ENCODE data around the gene EDARADD. TPM values are rescaled to one million over a fixed set of nuclear protein-coding genes. Genes with fewer than 3 reads are reported as not detected.

The EDARADD gene
- total RNA-seq, 1 experiment from 2014 or later: 3.8 TPM

- Histone ChIP-seq H3K4me1 (no peaks in the 10 kb centered on the region), H3K27me3 (no peaks in the 10 kb centered on the region), H3K36me3 (no peaks in the 10 kb centered on the region), H3K4me3 (no peak overlapping the region), H3K27ac (no peak overlapping the region), H3K9me3 (replicated peaks) (no peaks in the 10 kb centered on the region)
- no peak for DNase-seq
Measured at GRCh38 chr1:236401698-236402097, 7.6 kb downstream of the EDARADD start.

GRCh38 chr1:236403905-236404696, 10.0 kb downstream of the EDARADD start:
- H3K4me1 ChIP-seq: no peaks in the 10 kb centered on the region
- no peak overlapping the region for H3K27ac ChIP-seq
- no peaks in the 10 kb centered on the region for H3K36me3 ChIP-seq
- no peaks in the 10 kb centered on the region for H3K9me3 ChIP-seq (replicated peaks)
- H3K27me3 ChIP-seq: no peaks in the 10 kb centered on the region
- H3K4me3 ChIP-seq: no peak overlapping the region
- no peak for DNase-seq

DNA sequence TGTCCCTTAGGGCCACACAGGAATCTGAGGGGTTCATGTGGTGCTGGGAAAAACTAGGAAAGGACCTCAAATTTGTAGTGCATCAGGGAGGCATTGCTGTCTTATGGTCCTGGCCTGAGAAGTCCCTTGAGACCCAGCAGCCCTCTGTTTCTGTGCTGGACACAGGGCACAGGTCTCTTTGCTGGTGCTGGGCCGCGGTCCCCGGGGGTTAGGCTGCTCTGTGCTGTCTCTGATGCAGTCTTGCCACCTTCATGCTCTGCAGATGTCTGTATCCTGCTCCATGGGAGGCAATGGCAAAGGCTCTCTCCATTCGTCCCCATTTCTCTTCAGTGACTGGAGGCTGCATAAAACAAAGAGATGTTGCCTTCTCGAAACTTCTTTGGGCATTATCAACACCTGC, 13.0 kb downstream of the EDARADD start:
- no peaks in the 10 kb centered on the region for H3K4me1 ChIP-seq
- no peak overlapping the region for H3K4me3 ChIP-seq
- no peaks in the 10 kb centered on the region for H3K27me3 ChIP-seq
- no peaks in the 10 kb centered on the region for H3K9me3 ChIP-seq (replicated peaks)
- H3K36me3 ChIP-seq: no peaks in the 10 kb centered on the region
- no peak overlapping the region for H3K27ac ChIP-seq
- DNase-seq: no peak

DNA sequence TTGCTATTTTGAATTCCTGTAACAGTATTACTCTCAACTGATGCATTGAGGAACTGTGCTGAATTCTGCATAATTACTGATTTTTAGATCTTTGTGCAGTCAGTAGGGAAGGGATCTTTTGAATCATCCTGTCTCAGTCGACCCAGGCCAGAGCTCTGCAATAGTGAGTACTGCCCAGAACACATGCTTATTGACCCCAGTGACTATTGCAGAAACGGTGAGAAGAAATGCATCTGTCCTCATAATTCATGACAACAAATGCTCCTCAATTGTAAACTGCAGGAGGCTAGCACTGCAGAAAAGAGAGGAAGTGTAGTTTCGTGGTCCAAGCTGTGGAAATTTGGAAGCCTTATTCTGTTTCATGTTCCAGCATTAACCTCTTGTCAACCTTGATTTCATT, 19.6 kb downstream of the EDARADD start:
- H3K4me1 ChIP-seq: peaks cover 7% of the 10 kb centered on the region; the same call in 1 of the 2 replicates
- H3K36me3 ChIP-seq: no peaks in the 10 kb centered on the region
- peak in 1 of 2 experiments; percentile 26 for DNase-seq
- no peak overlapping the region for H3K4me3 ChIP-seq
- H3K9me3 ChIP-seq (replicated peaks): no peaks in the 10 kb centered on the region
- no peak overlapping the region; the same call in 1 of the 2 replicates for H3K27ac ChIP-seq
- no peaks in the 10 kb centered on the region for H3K27me3 ChIP-seq

DNA sequence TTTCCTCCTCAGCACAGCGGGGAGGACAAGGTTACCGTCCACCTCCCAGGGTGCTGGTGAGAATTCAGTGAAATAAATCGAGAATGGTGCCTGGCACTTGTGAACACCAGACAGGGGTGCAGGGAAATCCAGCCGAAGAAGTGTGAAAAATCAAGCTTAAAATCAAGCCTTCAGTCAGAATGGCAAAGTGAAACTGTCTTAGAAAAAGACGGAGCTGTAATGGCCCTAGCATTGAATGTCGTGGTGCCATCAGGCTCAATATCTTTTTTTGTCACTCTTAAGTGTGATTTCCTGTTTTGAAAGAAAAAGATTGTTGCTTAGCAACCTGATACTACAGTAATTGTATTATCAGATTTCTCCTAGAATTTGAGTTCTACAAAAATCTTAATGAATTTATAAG, 22.1 kb downstream of the EDARADD start:
- DNase-seq: no peak
- H3K4me3 ChIP-seq: no peak overlapping the region
- H3K27me3 ChIP-seq: no peaks in the 10 kb centered on the region
- H3K9me3 ChIP-seq (replicated peaks): no peaks in the 10 kb centered on the region
- H3K27ac ChIP-seq: no peak overlapping the region
- H3K4me1 ChIP-seq: peaks cover 7% of the 10 kb centered on the region; the same call in 1 of the 2 replicates
- H3K36me3 ChIP-seq: no peaks in the 10 kb centered on the region

DNA sequence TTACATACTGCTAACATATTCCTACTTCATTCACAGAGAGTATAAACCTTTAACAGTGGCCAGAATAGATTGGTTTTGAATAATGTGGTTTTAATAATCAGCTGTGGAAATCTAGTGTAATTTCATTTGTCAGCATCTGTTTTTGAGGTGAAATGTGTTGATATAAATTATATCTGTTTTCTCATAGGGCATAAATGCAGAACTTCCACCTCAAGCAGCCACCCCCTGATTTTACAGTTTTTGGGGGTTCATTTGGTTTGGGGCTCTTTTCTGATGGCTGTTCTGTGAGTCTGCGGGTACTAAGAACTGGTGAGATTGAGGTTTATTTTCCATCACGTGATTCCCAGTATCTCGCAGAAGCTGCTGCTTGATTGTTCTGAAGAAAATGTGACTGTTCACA, 23.2 kb downstream of the EDARADD start:
- Histone ChIP-seq H3K27ac (no peak overlapping the region), H3K36me3 (no peaks in the 10 kb centered on the region), H3K4me3 (no peak overlapping the region), H3K4me1 (peaks cover 7% of the 10 kb centered on the region; the same call in 1 of the 2 replicates), H3K27me3 (no peaks in the 10 kb centered on the region), H3K9me3 (replicated peaks) (no peaks in the 10 kb centered on the region)
- no peak for DNase-seq

- Histone ChIP-seq H3K27ac (no peak overlapping the region), H3K27me3 (no peaks in the 10 kb centered on the region), H3K36me3 (no peaks in the 10 kb centered on the region), H3K9me3 (replicated peaks) (no peaks in the 10 kb centered on the region), H3K4me3 (no peak overlapping the region), H3K4me1 (no peaks in the 10 kb centered on the region)
- DNase-seq: no peak
Measured at GRCh38 chr1:236419502-236419901, 25.4 kb downstream of the EDARADD start.

DNA sequence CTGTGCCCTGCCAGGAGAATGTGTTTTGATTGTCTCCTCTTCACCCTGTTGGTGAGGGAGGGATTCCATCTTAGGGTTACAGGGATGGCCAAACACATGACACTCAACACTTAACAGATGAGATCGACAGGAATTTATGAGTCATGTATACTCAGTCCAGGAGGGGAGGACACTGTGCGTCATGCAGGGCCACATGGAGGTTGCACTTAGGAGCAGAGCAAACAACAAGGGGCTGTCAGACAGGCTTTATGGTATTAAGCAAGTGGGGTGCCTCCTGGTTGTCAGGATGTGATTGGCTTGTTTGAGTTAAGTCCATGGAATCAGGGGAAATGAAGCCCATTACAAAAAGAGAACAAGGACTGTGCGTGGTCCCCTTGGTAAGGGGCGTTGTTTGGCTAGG, 26.9 kb downstream of the EDARADD start:
- no peaks in the 10 kb centered on the region for H3K27me3 ChIP-seq
- H3K4me3 ChIP-seq: no peak overlapping the region
- no peaks in the 10 kb centered on the region for H3K36me3 ChIP-seq
- H3K9me3 ChIP-seq (replicated peaks): no peaks in the 10 kb centered on the region
- no peak for DNase-seq
- no peak overlapping the region for H3K27ac ChIP-seq
- no peaks in the 10 kb centered on the region for H3K4me1 ChIP-seq

DNA sequence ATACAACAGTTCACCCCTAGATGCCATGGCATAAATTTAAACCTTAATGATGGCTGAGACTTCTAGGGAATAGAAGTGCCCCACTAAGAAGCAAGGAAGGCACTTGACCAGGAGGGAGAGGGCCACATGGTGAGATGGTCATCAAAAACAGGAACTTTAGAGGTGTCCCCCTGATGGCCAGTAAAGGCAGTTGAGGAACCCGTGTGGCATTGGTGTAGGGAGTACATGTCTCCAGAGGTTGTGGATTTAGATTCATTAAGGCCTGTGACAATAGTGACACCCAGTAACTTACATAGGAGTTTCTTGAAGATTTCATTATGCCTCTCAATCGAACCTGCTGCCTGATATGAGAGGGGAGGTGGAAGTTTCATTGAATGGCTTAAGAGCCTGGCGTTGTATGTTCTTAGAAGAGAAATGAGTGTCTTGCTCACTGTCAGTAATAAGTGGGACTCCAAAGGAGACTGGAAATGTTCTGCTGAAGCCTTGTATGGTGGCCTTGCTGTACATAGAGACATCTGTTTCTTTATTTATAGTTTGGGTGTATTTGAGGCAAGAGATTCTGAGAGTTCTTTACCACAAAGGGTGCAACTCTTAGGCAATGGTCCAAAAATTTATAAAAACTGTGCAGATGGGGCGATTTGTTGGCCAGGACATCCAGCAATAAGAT, 27.9 kb downstream of the EDARADD start:
- H3K4me3 ChIP-seq: no peak overlapping the region
- no peak for DNase-seq
- no peaks in the 10 kb centered on the region for H3K27me3 ChIP-seq
- no peaks in the 10 kb centered on the region for H3K4me1 ChIP-seq
- H3K9me3 ChIP-seq (replicated peaks): no peaks in the 10 kb centered on the region
- no peak overlapping the region for H3K27ac ChIP-seq
- no peaks in the 10 kb centered on the region for H3K36me3 ChIP-seq

- Histone ChIP-seq H3K4me3 (no peak overlapping the region), H3K9me3 (replicated peaks) (no peaks in the 10 kb centered on the region)
- no peak for DNase-seq
Measured at GRCh38 chr1:236422517-236422876, 28.4 kb downstream of the EDARADD start.

GRCh38 chr1:236425031-236425663, 31.1 kb downstream of the EDARADD start:
- Histone ChIP-seq H3K4me3 (no peak overlapping the region), H3K4me1 (no peaks in the 10 kb centered on the region), H3K9me3 (replicated peaks) (no peaks in the 10 kb centered on the region), H3K36me3 (no peaks in the 10 kb centered on the region), H3K27ac (no peak overlapping the region), H3K27me3 (no peaks in the 10 kb centered on the region)
- DNase-seq: peak; percentile 6 to 9

More at GRCh38 chr1:236422517-236422876, 28.4 kb downstream of the EDARADD start:
- H3K27ac ChIP-seq: no peak overlapping the region
- H3K27me3 ChIP-seq: no peaks in the 10 kb centered on the region
- H3K4me1 ChIP-seq: no peaks in the 10 kb centered on the region
- no peaks in the 10 kb centered on the region for H3K36me3 ChIP-seq

DNA sequence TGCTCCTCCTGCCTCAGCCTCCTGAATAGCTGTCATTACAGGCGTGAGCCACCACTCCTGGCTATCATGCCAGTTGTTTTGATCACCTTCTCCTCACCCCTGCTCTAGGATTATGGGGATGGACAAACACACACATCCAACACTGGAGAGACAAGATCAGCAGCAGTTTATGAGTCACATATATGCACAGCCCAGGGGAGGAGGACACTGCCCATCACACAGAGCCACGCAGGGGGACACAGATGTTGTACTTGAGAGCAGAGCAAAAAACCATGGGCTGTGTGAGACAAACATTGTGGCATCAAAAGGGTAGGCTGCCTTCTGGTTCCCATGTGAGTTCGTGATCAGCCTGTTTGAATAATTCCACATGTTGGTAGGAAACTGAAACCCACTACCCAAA, 32.1 kb downstream of the EDARADD start:
- Histone ChIP-seq H3K27ac (no peak overlapping the region), H3K9me3 (replicated peaks) (no peaks in the 10 kb centered on the region), H3K4me1 (no peaks in the 10 kb centered on the region), H3K36me3 (no peaks in the 10 kb centered on the region), H3K4me3 (no peak overlapping the region), H3K27me3 (no peaks in the 10 kb centered on the region)
- no peak for DNase-seq

- H3K36me3 ChIP-seq: no peaks in the 10 kb centered on the region
- DNase-seq: no peak
- H3K27ac ChIP-seq: no peak overlapping the region
- no peak overlapping the region for H3K4me3 ChIP-seq
- H3K27me3 ChIP-seq: no peaks in the 10 kb centered on the region
- H3K9me3 ChIP-seq (replicated peaks): no peaks in the 10 kb centered on the region
- no peaks in the 10 kb centered on the region for H3K4me1 ChIP-seq
Measured at GRCh38 chr1:236429715-236430274, 35.7 kb downstream of the EDARADD start.

GRCh38 chr1:236433819-236434315, 39.8 kb downstream of the EDARADD start:
- Histone ChIP-seq H3K36me3 (no peaks in the 10 kb centered on the region), H3K4me1 (no peaks in the 10 kb centered on the region), H3K27me3 (no peaks in the 10 kb centered on the region), H3K4me3 (no peak overlapping the region), H3K9me3 (replicated peaks) (no peaks in the 10 kb centered on the region), H3K27ac (no peak overlapping the region)
- DNase-seq: no peak

- no peak for DNase-seq
- no peaks in the 10 kb centered on the region for H3K9me3 ChIP-seq (replicated peaks)
- H3K4me1 ChIP-seq: no peaks in the 10 kb centered on the region
- H3K27ac ChIP-seq: no peak overlapping the region
- H3K27me3 ChIP-seq: no peaks in the 10 kb centered on the region
- no peaks in the 10 kb centered on the region for H3K36me3 ChIP-seq
- no peak overlapping the region for H3K4me3 ChIP-seq
Measured at GRCh38 chr1:236438614-236439013, 44.5 kb downstream of the EDARADD start.
